ENCODE results near the gene TRPM2. TPM values are rescaled to one million over a fixed set of nuclear protein-coding genes. Genes with fewer than 3 reads are reported as not detected.

The TRPM2 gene
- total and polyA plus RNA-seq, 2 donors (not counting 1 experiment from before 2014, with no cell fraction given): not detected

GRCh38 chr21:44471341-44471740 lies 117.9 kb downstream of the TRPM2 start:
- Histone ChIP-seq H3K4me3 (replicated peaks in 1 of 4; ENCODE audit: control extremely low read depth in 1 of 4, insufficient read depth in 1 of 4, low read depth in 3 of 4, low read length in 4 of 4) (no peak overlapping the region), H3K79me2 (ENCODE audit: control insufficient read depth, insufficient read depth, low read length) (no peaks in the 10 kb centered on the region), H3K4me1 (ENCODE audit: control insufficient read depth, extremely low read depth, insufficient read depth, low read length) (no peaks in the 10 kb centered on the region), H3K36me3 (ENCODE audit: control insufficient read depth, insufficient read depth, low read length) (no peaks in the 10 kb centered on the region), H2AFZ (ENCODE audit: low read length) (no peak overlapping the region), H3K4me2 (ENCODE audit: extremely low read depth, insufficient read depth, low read length) (no peak overlapping the region), H4K20me1 (ENCODE audit: control insufficient read depth, extremely low read depth, insufficient read depth, low read length) (no peaks in the 10 kb centered on the region), H3K9me3 (ENCODE audit: control insufficient read depth, insufficient read depth, low read depth, low read length) (no peaks in the 10 kb centered on the region), H3K27me3 (ENCODE audit: control insufficient read depth, insufficient read depth, low read length) (no peaks in the 10 kb centered on the region), H3K27ac (ENCODE audit: insufficient read depth, low read length) (no peak overlapping the region), H3K9ac (ENCODE audit: insufficient read depth, low read length) (no peak overlapping the region)
- TF ChIP-seq EZH2 (IDR thresholded peaks at IDR 0.05; ENCODE audit: low read length, missing control alignments) (no peak), CTCF (conservative IDR thresholded peaks at IDR 0.05 in 1 of 2, IDR thresholded peaks at IDR 0.05 in 1 of 2; ENCODE audit: low read depth in 1 of 2, low read length in 2 of 2) (no peak)
- no peak for DNase-seq (ENCODE audit: low read depth in 2 of 2)

GRCh38 chr21:44471996-44472395 lies 118.6 kb downstream of the TRPM2 start:
- H3K4me1 ChIP-seq (ENCODE audit: control insufficient read depth, extremely low read depth, insufficient read depth, low read length): no peaks in the 10 kb centered on the region
- H2AFZ ChIP-seq (ENCODE audit: low read length): no peak overlapping the region
- H3K4me3 ChIP-seq (replicated peaks in 1 of 4; ENCODE audit: control extremely low read depth in 1 of 4, insufficient read depth in 1 of 4, low read depth in 3 of 4, low read length in 4 of 4): no peak overlapping the region
- no peaks in the 10 kb centered on the region for H3K36me3 ChIP-seq (ENCODE audit: control insufficient read depth, insufficient read depth, low read length)
- no peak overlapping the region for H3K9ac ChIP-seq (ENCODE audit: insufficient read depth, low read length)
- TF ChIP-seq CTCF (conservative IDR thresholded peaks at IDR 0.05 in 1 of 2, IDR thresholded peaks at IDR 0.05 in 1 of 2; ENCODE audit: low read depth in 1 of 2, low read length in 2 of 2): no peak
- no peak for TF ChIP-seq EZH2 (IDR thresholded peaks at IDR 0.05; ENCODE audit: low read length, missing control alignments)
- H3K27me3 ChIP-seq (ENCODE audit: control insufficient read depth, insufficient read depth, low read length): no peaks in the 10 kb centered on the region
- H3K9me3 ChIP-seq (ENCODE audit: control insufficient read depth, insufficient read depth, low read depth, low read length): no peaks in the 10 kb centered on the region
- no peak overlapping the region for H3K4me2 ChIP-seq (ENCODE audit: extremely low read depth, insufficient read depth, low read length)
- no peaks in the 10 kb centered on the region for H4K20me1 ChIP-seq (ENCODE audit: control insufficient read depth, extremely low read depth, insufficient read depth, low read length)
- H3K79me2 ChIP-seq (ENCODE audit: control insufficient read depth, insufficient read depth, low read length): no peaks in the 10 kb centered on the region
- no peak for DNase-seq (ENCODE audit: low read depth in 2 of 2)
- H3K27ac ChIP-seq (ENCODE audit: insufficient read depth, low read length): no peak overlapping the region

- Histone ChIP-seq H4K20me1 (ENCODE audit: control insufficient read depth, extremely low read depth, insufficient read depth, low read length) (no peaks in the 10 kb centered on the region), H3K4me1 (ENCODE audit: control insufficient read depth, extremely low read depth, insufficient read depth, low read length) (no peaks in the 10 kb centered on the region), H3K27ac (ENCODE audit: insufficient read depth, low read length) (no peak overlapping the region), H3K9me3 (ENCODE audit: control insufficient read depth, insufficient read depth, low read depth, low read length) (no peaks in the 10 kb centered on the region), H3K4me3 (replicated peaks in 1 of 4; ENCODE audit: control extremely low read depth in 1 of 4, insufficient read depth in 1 of 4, low read depth in 3 of 4, low read length in 4 of 4) (no peak overlapping the region), H3K79me2 (ENCODE audit: control insufficient read depth, insufficient read depth, low read length) (no peaks in the 10 kb centered on the region), H3K36me3 (ENCODE audit: control insufficient read depth, insufficient read depth, low read length) (no peaks in the 10 kb centered on the region), H3K27me3 (ENCODE audit: control insufficient read depth, insufficient read depth, low read length) (no peaks in the 10 kb centered on the region), H3K9ac (ENCODE audit: insufficient read depth, low read length) (no peak overlapping the region), H2AFZ (ENCODE audit: low read length) (no peak overlapping the region), H3K4me2 (ENCODE audit: extremely low read depth, insufficient read depth, low read length) (no peak overlapping the region)
- no peak for TF ChIP-seq EZH2 (IDR thresholded peaks at IDR 0.05; ENCODE audit: low read length, missing control alignments)
- no peak for TF ChIP-seq CTCF (conservative IDR thresholded peaks at IDR 0.05 in 1 of 2, IDR thresholded peaks at IDR 0.05 in 1 of 2; ENCODE audit: low read depth in 1 of 2, low read length in 2 of 2)
- DNase-seq (ENCODE audit: low read depth in 2 of 2): no peak
Measured at GRCh38 chr21:44473915-44474555, 120.6 kb downstream of the TRPM2 start.
